Vagina (tissue), 2 donors: Measurements from ENCODE around the gene UBXN4. TPM values are rescaled to one million over a fixed set of nuclear protein-coding genes. Genes with fewer than 3 reads are reported as not detected.
"Not testable (repeated sequence)": the region's sequence is repeated elsewhere in the genome, so short reads cannot be mapped to it uniquely, and the experiment has no call there.

Experiments
- DNase-seq, 2 donors: peaks; one replicate each; pipeline ENCODE4 v3.0.0-alpha.2; 2017; ENCODE audit errors: extremely low spot score in 2 of 2
- H3K27ac ChIP-seq: fragments of 200-600 bp; sonication (generic); one replicate; pipeline ENCODE4 v1.5.1; 2019
- H3K27me3 ChIP-seq: fragments of 200-600 bp; sonication (generic); one replicate; pipeline ENCODE4 v1.5.1; 2019
- H3K36me3 ChIP-seq, 2 donors: fragments of 200-600 bp; sonication (generic); one replicate each; pipeline ENCODE4 v1.5.1; 2017 to 2019
- H3K4me1 ChIP-seq: fragments of 200-600 bp; sonication (generic); one replicate; pipeline ENCODE4 v1.5.1; 2019
- H3K4me3 ChIP-seq, 2 donors: fragments of 200-600 bp; sonication (generic); 1 replicate in 1 of 2; 2 replicates in 1 of 2; pipeline ENCODE4 v1.5.1; 2016 to 2019
- H3K9me3 ChIP-seq: fragments of 200-600 bp; sonication (generic); one replicate; pipeline ENCODE4 v1.5.1; 2019
- CTCF ChIP-seq, 3 experiments: fragments of 450-650 bp in 2 of 3; fragments of 200-600 bp in 1 of 3; sonication (generic) in 1 of 3; IDR thresholded peaks; one replicate each; pipeline ENCODE4 v1.5.1; 2017 to 2019; ENCODE audit warnings: antibody characterized with exemption in 3 of 3, mild to moderate bottlenecking in 2 of 3, moderate library complexity in 2 of 3
- POLR2A ChIP-seq, 2 donors: fragments of 450-650 bp; IDR thresholded peaks; one replicate each; pipeline ENCODE4 v1.6.1; 2017; ENCODE audit warnings: antibody characterized with exemption in 2 of 2, mild to moderate bottlenecking in 2 of 2, moderate library complexity in 2 of 2
- POLR2AphosphoS5 ChIP-seq, 2 donors: sonication (generic); formaldehyde crosslinking; IDR thresholded peaks; one replicate each; pipeline ENCODE4 v1.9.0; 2017; ENCODE audit warnings: antibody characterized with exemption in 2 of 2, mild to moderate bottlenecking in 2 of 2, low read depth in 1 of 2; ENCODE audit not compliant: insufficient read depth in 1 of 2
- intact Hi-C: fragments of 100-400 bp; cut with DNase I; formaldehyde crosslinking; loops from one replicate; pipeline ENCODE4 v1.15.1; 2023
- total RNA-seq: library from RNA; depleted of rRNA; stranded (reverse); fragments of >200 nt; gene quantifications from one replicate; pipeline ENCODE4 v1.2.3, GENCODE V29; 2016

Gene UBXN4
- total RNA-seq: 51.6 TPM

GRCh38 chr2:135741395-135742324, at the start of gene UBXN4:
UBXN4 (plus strand) TSS chr2:135741855; CDS start chr2:135741930, 75 bp downstream.
- H3K4me1 ChIP-seq: peaks cover 36% of the 10 kb centered on the region
- peak within 1 kb of the TSS; percentile 71 to 99 for H3K4me3 ChIP-seq
- intact Hi-C loops: loop anchor here (10.0 kb wide), 1 partner anchor 243 kb away; the partner anchor contains the start of gene DARS1
- no peaks in the 10 kb centered on the region for H3K27me3 ChIP-seq
- no peaks in the 10 kb centered on the region for H3K36me3 ChIP-seq
- no peaks in the 10 kb centered on the region for H3K9me3 ChIP-seq
- TF ChIP-seq POLR2AphosphoS5 (IDR thresholded peaks at IDR 0.05; ENCODE audit: insufficient read depth in 1 of 2, low read depth in 1 of 2) (peak; percentile 96 to 97), POLR2A (IDR thresholded peaks at IDR 0.05) (peak in 1 of 2 donors; percentile 90), CTCF (IDR thresholded peaks at IDR 0.05) (peak in 1 of 3 experiments; percentile 13)
- peak within 1 kb of the TSS; percentile 100 for H3K27ac ChIP-seq
- DNase-seq: peak; percentile 99

DNA sequence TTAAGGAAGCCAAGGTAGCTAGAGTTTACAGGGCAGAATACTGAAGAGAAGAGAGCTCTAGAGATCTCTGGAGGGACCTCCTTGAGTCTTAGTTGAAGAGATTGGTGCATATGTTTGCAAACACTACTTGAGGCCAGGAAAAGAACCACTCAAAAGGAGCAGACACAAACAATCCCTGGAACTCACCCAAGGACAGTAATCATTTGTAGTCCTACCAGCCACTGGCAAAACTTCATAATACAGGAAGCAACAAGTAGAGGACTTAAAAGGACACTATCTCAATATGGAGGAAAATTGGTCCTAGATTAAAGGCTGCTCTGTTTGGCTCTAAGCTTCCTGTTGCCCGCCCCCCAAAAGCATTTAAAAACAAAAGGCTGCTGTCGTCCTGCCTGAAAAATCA, 46.9 kb upstream of the UBXN4 start:
- no peak overlapping the region for H3K27ac ChIP-seq
- no peak overlapping the region for H3K4me3 ChIP-seq
- no peaks in the 10 kb centered on the region for H3K27me3 ChIP-seq
- intact Hi-C loops: no loop called here
- H3K4me1 ChIP-seq: no peaks in the 10 kb centered on the region
- H3K36me3 ChIP-seq: no peaks in the 10 kb centered on the region
- DNase-seq: no peak
- no peak for TF ChIP-seq CTCF (IDR thresholded peaks at IDR 0.05)
- TF ChIP-seq POLR2AphosphoS5 (IDR thresholded peaks at IDR 0.05; ENCODE audit: insufficient read depth in 1 of 2, low read depth in 1 of 2): no peak
- no peak for TF ChIP-seq POLR2A (IDR thresholded peaks at IDR 0.05)
- H3K9me3 ChIP-seq: no peaks in the 10 kb centered on the region

- H3K9me3 ChIP-seq: no peaks in the 10 kb centered on the region
- DNase-seq: no peak
- H3K27me3 ChIP-seq: no peaks in the 10 kb centered on the region
- H3K36me3 ChIP-seq: no peaks in the 10 kb centered on the region
- no peak overlapping the region for H3K4me3 ChIP-seq
- TF ChIP-seq POLR2AphosphoS5 (IDR thresholded peaks at IDR 0.05; ENCODE audit: insufficient read depth in 1 of 2, low read depth in 1 of 2) (no peak), CTCF (IDR thresholded peaks at IDR 0.05) (no peak), POLR2A (IDR thresholded peaks at IDR 0.05) (no peak)
- H3K27ac ChIP-seq: no peak overlapping the region
- no peaks in the 10 kb centered on the region for H3K4me1 ChIP-seq
- intact Hi-C loops: no loop called here
Observed at GRCh38 chr2:135698838-135699237, 42.8 kb upstream of the UBXN4 start.

GRCh38 chr2:135701442-135701841, 40.2 kb upstream of the UBXN4 start:
- no peak for DNase-seq
- H3K4me3 ChIP-seq: no peak overlapping the region
- intact Hi-C loops: no loop called here
- H3K27ac ChIP-seq: no peak overlapping the region
- no peaks in the 10 kb centered on the region for H3K36me3 ChIP-seq
- H3K4me1 ChIP-seq: no peaks in the 10 kb centered on the region
- no peaks in the 10 kb centered on the region for H3K9me3 ChIP-seq
- no peaks in the 10 kb centered on the region for H3K27me3 ChIP-seq
- no peak for TF ChIP-seq POLR2AphosphoS5 (IDR thresholded peaks at IDR 0.05; ENCODE audit: insufficient read depth in 1 of 2, low read depth in 1 of 2)
- no peak for TF ChIP-seq POLR2A (IDR thresholded peaks at IDR 0.05)
- TF ChIP-seq CTCF (IDR thresholded peaks at IDR 0.05): no peak

DNA sequence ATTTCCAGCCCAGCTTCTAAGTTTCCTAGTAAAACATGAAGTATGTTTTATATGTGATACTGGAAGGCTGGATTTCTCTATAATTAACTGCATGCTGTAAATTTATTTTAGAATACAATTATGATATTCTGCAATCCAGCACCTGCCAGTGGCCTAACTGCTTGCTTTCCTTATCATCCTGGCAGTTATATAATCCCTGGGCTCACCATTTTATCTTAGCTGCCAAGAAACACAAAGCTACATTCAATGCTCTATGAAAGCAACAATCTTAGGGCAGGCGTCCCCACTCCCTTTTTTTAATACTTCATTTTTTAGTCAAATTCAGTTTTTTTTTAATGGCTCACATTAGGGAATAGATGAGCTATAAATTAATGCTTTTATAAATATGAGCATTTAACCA, 38.4 kb upstream of the UBXN4 start:
- TF ChIP-seq CTCF (IDR thresholded peaks at IDR 0.05) (no peak), POLR2A (IDR thresholded peaks at IDR 0.05) (no peak), POLR2AphosphoS5 (IDR thresholded peaks at IDR 0.05; ENCODE audit: insufficient read depth in 1 of 2, low read depth in 1 of 2) (no peak)
- intact Hi-C loops: no loop called here
- Histone ChIP-seq H3K36me3 (no peaks in the 10 kb centered on the region), H3K27me3 (no peaks in the 10 kb centered on the region), H3K4me1 (no peaks in the 10 kb centered on the region), H3K9me3 (no peaks in the 10 kb centered on the region), H3K4me3 (no peak overlapping the region), H3K27ac (no peak overlapping the region)
- DNase-seq: no peak

DNA sequence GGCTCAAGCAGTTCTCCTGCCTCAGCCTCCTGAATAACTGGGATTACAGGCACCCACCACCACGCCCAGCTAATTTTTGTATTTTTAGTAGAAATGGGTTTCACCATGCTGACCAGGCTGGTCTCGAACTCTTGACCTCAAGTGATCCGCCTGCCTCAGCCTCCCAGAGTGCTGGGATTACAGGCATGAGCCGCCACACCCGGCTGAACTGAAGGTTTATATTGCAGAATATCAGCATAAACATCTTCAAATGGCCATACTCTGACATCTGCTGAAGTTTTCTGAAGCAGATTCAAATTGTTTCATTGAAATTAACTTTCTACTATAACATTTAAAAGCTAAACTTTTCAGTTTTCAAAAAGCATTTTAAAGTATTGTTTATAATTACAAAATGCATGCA, 37.6 kb upstream of the UBXN4 start:
- H3K36me3 ChIP-seq, intact Hi-C loops, H3K27me3 ChIP-seq, H3K4me3 ChIP-seq, H3K4me1 ChIP-seq, DNase-seq, H3K9me3 ChIP-seq, H3K27ac ChIP-seq: not testable (repeated sequence)
